Right renal pelvis (tissue), 4 donors: ENCODE results near the gene MTA1. TPM values are rescaled to one million over a fixed set of nuclear protein-coding genes. Genes with fewer than 3 reads are reported as not detected.

ENCODE experiments used
- DNase-seq, 4 donors: peaks; one replicate each; pipeline ENCODE4 v3.0.0-alpha.2; 2013; ENCODE audit warnings: low read depth in 4 of 4, low spot score in 3 of 4, missing footprints in 1 of 4
- polyA plus RNA-seq, 4 donors: library from polyadenylated mRNA; unstranded; fragments of 120-200 nt; gene quantifications; one replicate each; pipeline ENCODE4 v1.2.1, GENCODE V29; 2013; ENCODE audit not compliant: insufficient read length in 4 of 4

MTA1 gene
- polyA plus RNA-seq, 4 donors: 96.2 to 125 (median 106) TPM

- DNase-seq: no peak
Observed at GRCh38 chr14:105439710-105440553, 20.3 kb downstream of the MTA1 start.

GRCh38 chr14:105440554-105440900 lies 20.9 kb downstream of the MTA1 start:
- no peak for DNase-seq

- no peak for DNase-seq
Observed at GRCh38 chr14:105440992-105441391, 21.4 kb downstream of the MTA1 start.

GRCh38 chr14:105442125-105442524 lies 22.5 kb downstream of the MTA1 start:
- DNase-seq: no peak

GRCh38 chr14:105442834-105443233 lies 23.2 kb downstream of the MTA1 start:
- no peak for DNase-seq

DNA sequence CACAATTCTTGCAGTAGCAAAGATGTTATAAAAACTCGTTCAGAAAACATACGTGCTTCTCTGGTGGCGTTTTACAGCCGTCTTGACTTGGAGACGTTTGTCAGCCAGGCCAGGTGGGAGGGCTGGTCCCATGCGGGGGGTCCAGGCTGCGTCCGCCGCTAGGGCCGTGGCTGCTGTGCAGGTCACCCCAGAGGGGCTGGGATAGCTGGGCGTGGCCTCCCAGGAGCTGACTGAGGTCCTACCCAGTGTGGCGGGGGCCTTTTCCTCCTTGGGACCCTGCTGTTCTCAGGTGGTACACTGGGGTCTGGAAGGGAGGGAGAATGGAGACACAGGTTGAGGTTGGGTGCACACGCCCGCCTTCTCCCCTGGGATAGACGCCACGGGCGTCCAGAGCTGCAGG lies 25.2 kb downstream of the MTA1 start:
- no peak for DNase-seq

- DNase-seq: no peak
Observed at GRCh38 chr14:105445290-105445689, 25.7 kb downstream of the MTA1 start.

DNA sequence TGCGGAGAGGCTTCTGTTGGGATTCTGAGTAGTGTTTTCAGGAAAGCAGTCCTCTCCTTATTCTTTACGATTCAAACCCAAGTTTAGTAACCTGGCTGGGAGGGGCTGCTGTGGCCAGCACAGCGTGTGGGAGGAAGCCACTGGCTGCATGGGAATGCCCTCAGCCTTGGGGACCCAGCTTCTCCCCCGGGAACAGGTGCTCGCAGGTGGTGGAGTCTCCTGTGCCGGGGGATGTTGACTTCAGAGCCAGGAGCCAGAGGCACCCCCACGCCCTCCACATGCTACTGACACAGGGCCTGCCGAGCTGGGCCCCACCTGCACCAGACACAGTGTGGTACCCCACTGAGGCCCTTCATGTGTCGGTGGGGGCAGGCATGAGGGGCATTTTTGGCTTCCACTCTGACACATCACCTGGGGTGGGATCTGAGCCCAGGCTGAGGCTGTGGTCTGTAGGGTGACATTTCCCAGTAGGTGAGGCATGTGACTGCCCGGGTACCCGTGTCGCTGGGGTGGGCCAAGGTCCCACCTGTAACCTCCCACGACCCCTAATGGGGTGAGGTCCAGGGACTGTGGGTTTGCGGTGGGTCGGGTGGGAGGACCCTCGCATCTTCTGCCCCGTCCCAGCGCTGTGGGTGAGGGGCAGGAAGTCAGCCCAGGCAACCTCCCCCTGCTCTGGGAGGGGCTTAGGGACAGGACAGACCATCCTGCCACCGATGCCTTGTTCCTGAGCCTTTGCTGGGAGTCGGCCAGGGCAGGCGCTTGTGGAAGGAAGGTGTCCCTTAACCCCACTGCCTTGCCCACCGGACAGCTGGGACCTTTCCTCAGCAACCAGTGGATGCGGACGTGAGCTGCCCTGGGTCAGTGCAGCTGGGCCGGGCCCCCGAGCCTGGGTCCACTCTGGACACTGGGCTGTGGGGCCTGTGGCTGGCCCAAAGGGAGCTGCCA lies 26.5 kb downstream of the MTA1 start:
- DNase-seq: no peak

DNA sequence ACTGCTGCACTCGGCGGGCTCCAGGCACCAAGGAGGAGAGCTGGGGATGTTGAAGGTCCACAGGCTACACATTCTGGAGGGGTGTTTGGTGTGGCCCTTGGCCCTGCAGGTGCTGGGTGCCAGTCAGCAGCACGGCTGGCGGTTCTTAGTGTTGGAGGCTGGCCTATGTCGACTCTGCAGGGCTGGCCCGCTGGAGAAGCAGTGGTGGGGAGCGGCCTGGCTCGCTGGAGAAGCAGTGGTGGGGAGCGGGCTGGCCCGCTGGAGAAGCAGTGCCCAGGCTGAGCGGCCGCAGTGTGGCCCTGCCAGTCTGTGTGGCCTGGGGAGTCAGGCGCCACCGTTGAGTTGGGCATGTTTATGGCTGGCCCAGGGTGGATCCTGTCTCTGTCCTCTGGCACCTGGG lies 27.3 kb downstream of the MTA1 start:
- no peak for DNase-seq

DNA sequence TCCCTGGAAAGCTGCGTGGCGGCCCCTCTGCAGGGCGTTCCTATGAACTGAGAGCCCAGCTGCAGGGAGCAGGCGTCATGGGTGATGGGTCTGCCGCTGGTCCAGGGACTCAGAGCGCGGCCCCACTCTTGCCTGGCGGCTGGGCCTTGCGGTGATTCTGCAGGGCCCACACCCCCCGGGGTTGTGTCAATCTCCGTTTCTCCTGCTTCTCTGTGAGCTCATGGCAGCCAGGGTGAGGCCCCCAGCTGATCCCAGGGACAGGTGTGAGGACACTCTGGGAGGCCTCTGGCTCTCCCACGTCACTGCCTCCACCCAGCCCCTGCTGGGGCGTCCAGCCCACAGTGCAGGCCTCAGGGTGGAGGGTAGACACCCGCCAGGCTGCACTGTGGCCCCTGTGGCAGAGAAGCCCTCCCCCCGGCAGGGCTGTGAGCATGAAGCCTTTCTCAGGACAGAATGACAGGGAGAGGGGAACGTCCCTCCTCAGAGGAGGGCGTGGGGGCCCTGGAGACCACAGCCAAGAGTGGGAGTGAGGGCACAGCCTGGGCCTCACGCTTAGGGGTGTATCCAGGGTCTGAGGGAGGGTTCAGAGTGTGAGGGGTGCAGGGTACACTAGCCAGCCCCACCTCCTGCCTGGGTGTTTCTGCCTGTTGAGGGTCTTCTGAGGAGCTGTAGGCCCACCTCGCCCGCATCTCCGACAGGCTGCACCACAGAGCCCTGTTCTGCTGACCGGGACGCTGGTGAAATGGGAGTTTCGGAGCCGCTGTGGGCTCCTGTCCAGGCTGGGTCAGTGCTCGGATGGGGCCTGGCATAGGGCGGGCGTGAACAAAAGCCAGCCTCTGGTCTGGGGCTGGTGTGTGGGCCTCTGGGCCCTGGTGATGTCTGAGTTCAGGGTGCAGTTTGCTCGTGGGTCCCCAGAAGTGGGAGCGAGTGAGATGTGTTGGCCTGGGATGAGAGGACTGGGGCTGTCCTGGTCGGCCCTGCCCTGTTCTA lies 28.3 kb downstream of the MTA1 start:
- DNase-seq: no peak

GRCh38 chr14:105448706-105449111 lies 29.1 kb downstream of the MTA1 start:
- no peak for DNase-seq

GRCh38 chr14:105449276-105450122 lies 29.9 kb downstream of the MTA1 start:
- no peak for DNase-seq

GRCh38 chr14:105450123-105450505 lies 30.5 kb downstream of the MTA1 start:
- DNase-seq: no peak

DNA sequence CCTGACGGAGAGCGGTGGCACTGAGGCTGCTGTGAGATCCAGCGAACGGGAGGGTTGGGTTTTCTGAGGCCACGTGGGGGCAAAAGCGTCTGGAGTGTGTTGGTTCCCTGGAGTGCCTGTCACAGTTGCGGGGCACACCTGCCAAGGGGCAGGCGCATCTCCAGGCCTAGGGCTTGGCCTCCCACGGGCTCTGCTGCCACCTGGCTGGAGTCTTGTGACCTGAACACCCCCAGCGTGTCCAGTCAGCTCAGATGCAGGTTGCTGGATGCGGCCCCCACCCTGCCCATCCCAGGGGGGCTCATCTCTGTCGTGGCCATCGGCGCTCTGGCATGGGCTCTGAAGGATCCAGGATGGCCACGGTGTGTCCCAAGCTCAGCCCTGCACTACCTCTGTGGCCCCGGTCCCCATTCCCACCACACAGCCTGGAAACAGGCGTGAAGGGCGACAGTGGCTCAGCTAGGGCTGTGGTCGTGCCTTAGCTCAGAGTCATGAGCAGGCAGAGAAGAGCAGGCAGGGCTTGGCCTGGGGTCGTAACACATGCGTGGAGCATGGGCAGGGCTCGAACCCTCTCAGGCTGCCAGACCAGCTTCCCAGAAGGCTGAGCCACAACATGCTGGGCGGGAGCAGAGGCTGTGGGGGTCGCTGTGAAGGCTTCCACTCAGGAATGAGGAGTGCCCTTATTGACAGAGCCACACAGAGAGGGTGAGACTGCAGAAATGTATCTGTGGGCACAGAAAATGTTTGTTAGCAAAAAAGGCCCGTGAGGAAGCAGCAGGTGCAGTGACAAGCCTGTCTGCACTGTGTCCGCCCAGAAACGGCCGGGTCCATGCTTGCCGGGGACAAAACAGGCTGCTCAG lies 31.5 kb downstream of the MTA1 start:
- no peak for DNase-seq

GRCh38 chr14:105452963-105453362 lies 33.3 kb downstream of the MTA1 start:
- no peak for DNase-seq

DNA sequence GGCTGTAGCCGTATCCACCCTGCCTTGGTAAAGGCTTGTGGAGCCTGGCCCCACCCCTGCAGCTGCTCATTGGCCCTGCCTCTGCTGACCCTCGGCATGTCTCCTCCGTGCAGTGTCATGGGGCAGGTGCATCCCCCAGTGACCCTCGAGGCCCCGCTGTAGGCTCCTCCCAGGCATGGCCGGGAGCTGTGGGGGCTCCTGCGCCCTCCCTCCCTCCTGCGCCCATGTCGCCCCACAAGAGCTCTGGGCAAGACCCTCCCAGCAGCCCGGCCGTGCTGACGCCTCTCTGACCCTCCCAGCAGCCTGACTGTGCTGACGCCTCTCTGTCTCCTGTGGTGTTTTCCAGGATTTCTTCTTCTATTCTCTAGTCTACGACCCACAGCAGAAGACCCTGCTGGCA lies 34.2 kb downstream of the MTA1 start:
- DNase-seq: no peak

GRCh38 chr14:105455086-105455640 lies 35.5 kb downstream of the MTA1 start:
- DNase-seq: no peak
